Stimulated activated CD4-positive, alpha-beta T cell treated with anti-CD3 and anti-CD28 coated beads, Interleukin-2, amount 100 ng/mL, for 24 hours (primary cell): ENCODE measurements around the gene SPO11.

Experiments
- DNase-seq, 2 donors: peaks; one replicate each; pipeline ENCODE4 v3.0.0-alpha.2; 2020

Gene SPO11

DNA sequence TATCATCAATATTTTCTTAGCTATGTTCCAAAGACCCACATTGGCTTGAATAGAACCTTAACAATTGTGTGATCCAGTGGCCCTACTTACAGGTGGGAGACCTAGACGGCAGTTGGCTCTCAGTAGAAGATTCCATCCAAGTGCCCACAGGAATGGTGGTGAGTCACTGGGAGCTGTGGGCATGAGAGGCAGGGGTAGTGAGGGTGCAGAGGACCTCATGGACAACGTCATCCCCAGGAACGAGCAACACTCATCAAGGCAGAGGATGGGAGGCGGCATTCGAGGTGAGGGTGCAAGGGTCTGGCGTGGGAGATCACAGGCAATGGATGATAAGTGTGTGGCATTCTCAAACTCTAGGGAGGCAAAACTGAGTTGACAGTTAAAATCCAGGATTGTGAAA is 17.5 kb upstream of the SPO11 start:
- DNase-seq = no peak

- DNase-seq = no peak
Observed at GRCh38 chr20:57313230-57313629, 16.4 kb upstream of the SPO11 start.

DNA sequence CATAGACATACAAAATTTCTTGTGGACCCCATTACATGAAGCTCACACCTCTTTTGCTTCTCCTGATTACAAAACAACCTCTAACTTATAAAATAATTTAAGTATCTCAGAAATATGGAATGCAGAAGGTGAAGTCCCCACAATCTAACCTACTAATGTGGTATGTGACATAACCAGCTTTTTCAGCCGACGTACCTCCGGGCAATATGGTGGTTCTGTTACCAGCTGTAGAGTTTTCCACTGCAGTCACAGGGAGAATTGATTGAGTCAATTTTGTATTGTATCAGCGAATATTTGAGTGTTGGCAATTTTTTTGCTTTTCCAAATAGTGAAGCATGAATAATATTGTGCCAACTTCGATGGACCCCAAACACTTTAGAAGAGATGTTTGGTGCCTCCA is 15.7 kb upstream of the SPO11 start:
- DNase-seq = no peak

DNA sequence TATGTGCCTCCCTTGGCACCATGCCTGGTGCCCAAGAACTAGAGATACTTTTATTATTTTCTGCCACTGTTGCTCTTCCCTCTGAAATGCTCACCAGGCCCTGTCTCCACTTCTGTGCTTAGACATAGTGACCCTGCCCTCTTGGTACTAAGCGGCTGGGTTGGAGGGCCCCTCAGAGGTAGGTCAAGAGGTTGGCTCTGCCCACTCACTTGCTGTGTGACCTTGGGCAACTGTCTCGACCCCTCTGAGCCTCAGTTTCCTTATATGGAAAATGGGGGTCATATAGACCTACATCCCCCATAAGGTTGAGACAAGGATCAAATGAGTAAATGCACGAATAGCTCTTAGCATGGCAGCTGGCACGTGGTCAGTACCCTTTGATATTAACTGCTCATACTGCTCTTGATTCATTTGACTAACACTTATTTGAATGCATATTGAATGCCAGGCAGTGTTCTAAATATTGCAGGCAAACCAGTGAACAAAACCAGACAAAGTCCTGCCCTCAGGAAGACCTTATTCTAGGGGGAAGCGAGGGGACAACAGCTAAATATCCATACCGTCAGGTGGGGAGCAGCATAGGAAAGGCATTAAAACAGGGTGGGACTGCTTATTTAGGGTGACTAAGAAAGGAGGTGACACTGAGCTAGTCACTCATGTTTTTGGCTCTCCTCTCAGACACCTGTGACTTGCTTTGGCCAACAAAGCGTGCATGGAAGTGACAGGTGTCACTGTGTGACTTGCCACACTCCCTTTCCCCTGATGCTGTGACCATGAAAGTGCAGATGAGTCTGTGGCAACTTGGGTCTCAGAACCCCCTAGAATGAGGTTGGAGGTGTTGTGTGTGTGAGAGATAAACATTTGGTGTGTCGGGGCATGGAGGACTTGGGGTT is 14.3 kb upstream of the SPO11 start:
- DNase-seq = no peak

- no peak for DNase-seq
Observed at GRCh38 chr20:57315976-57316480, 13.6 kb upstream of the SPO11 start.

GRCh38 chr20:57316795-57317201 is 12.8 kb upstream of the SPO11 start:
- no peak for DNase-seq

- no peak for DNase-seq
Observed at GRCh38 chr20:57317316-57317788, 12.3 kb upstream of the SPO11 start.

DNA sequence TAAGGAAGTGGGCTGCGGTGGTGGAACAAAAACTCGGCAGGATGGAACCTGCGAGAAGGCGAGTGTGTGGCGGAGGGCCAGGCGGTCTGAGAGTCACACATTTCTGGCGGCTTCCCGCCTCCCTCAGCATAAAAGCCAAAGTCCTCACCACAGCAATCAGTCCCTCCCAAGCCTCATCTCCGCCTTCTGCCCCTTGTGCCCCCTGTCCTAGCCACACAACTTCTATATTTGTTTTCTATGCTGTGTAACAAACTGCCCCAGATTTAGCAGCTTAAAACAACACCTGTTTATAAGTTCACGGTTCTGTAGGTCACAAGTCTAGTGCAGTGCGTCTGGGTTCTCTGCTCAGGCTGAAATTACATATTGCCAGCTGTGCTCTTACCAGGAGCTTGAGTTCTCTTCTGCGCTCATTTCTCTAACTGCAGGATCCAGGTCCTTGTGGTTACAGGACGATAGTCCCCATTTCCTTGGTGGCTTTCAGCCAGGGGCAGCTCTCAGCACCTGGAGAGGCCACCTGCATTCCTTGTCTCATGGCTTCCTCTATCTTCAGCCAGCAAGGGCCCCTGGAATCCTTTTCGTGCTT is 11.7 kb upstream of the SPO11 start:
- no peak for DNase-seq

- no peak for DNase-seq
Observed at GRCh38 chr20:57319584-57319983, 10.0 kb upstream of the SPO11 start.

DNA sequence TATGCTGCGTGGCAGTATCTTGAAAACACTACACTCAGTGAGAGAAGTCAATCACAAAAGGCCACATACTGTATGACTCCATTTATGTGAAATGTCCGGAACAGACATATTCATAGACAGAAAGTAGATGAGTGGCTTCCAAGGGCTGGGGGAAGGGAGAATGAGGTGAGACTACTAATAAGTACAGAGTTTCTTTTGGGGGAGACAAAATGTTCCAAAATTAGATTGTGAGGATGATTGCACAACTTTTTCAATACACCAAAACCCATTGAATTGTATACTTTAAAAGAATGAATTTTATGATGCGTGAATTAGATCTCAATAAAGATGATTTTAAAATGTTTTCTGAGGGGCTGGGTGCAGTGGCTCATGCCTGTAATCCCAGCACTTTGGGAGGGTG is 9.2 kb upstream of the SPO11 start:
- DNase-seq = no peak

- DNase-seq = no peak
Observed at GRCh38 chr20:57321142-57321541, 8.5 kb upstream of the SPO11 start.

- DNase-seq = no peak
Observed at GRCh38 chr20:57322476-57322875, 7.1 kb upstream of the SPO11 start.

DNA sequence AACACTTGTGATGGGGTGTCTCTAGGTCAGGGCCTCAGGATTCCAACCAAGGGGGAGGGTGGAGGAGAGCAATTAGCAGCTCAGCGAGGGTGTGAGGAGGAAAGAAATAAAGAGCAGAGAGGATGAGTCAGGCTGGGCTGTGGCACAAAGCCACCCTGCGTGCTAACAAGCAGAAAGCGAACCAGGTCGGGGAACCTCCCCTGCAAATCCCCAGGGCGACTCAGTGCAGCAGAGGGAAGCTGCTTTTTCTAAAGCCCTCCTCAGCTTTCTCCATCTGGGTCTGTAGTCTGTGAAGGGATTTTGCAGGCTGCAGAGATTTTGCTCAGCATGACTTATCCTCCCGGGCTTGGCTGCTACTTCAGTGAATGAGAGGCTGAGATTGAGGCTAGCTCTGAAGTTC is 6.6 kb upstream of the SPO11 start:
- DNase-seq = no peak

DNA sequence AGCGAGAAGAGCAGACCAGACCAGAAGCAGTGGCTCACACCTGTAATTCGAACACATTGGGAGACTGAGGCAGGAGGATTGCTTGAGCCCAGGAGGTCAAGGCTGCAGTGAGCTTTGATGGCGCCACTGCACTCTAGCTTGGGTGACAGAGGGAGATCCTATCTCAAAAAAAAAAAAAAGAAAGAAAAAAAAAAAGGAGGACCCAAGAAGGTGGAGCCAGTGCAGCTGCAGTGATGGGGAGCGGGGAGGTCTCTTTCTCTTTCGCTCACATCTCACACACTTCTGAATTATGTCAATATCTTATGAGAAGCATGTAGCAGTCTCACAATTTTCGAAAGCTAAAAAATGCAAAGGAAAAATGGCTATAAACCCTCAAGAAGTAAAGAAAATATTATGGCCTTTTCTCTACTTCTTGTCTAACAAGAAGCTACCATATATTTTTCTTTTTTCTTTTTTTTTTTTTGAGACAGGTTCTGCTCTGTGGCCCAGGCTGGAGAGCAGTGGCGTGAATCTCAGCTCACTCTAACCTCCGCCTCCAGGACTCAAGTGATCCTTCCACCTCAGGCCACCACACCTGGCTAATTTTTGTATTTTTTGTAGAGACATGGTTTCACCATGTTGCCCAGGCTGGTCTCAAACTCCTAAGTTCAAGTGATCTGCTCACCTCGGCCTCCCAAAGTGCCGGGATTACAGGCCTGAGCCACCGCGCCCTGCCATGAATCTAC is 3.8 kb upstream of the SPO11 start:
- DNase-seq = no peak

GRCh38 chr20:57326667-57327455 is 2.7 kb upstream of the SPO11 start:
- DNase-seq = no peak

- DNase-seq = no peak
Observed at GRCh38 chr20:57327820-57328219, 1.8 kb upstream of the SPO11 start.

GRCh38 chr20:57330998-57331397 is 1.4 kb downstream of the SPO11 start:
- no peak for DNase-seq

GRCh38 chr20:57332105-57333089 is 2.8 kb downstream of the SPO11 start:
- no peak for DNase-seq

GRCh38 chr20:57335392-57335791 is 5.8 kb downstream of the SPO11 start:
- no peak for DNase-seq

GRCh38 chr20:57341663-57342062 is 12.1 kb downstream of the SPO11 start:
- DNase-seq = no peak

DNA sequence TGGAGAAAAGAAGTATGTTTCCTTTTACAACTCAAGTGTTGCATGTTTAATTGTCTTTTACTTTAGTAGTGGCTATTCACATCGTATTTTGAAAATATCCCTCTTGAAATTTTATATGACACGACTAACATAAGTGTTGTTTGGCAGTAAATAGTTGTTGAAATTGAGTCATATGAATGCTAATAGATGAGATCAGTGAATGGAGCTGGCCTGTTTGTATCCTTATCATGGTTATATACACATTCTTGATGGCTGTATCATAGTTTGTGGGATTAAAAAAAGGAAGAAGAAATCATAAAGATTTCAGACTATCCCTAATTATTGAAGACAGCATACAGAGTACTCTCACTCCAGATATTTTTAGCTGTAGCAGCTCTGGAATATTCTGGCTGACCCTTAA is 13.2 kb downstream of the SPO11 start:
- DNase-seq = no peak
